ENCODE data around the gene SNAP29. TPM values are rescaled to one million over a fixed set of nuclear protein-coding genes. Genes with fewer than 3 reads are reported as not detected.
"Not testable (repeated sequence)": the region's sequence is repeated elsewhere in the genome, so short reads cannot be mapped to it uniquely, and the experiment has no call there.

SNAP29 gene
- 24.6 and 27.7 TPM in 2 replicates for total RNA-seq

GRCh38 chr22:20858615-20859416 is at the start of gene SNAP29, which contains the start of gene PI4KA:
Gene SNAP29, plus strand, starts transcription at chr22:20859007. Its CDS starts 104 bp downstream, at chr22:20859111.
Gene PI4KA, minus strand, starts transcription at chr22:20858811. Its CDS starts 86 bp downstream, at chr22:20858725.
- intact Hi-C loops (cut with micrococcal nuclease): loop anchor here (1.0 to 10.0 kb wide), 7 partner anchors 57 to 350 kb away; no protein-coding TSS in a partner anchor
- peaks cover 2% of the 10 kb centered on the region for H3K27me3 Mint-ChIP-seq (ENCODE audit: insufficient read depth)
- DNase-seq (ENCODE audit: low spot score): peak; percentile 97
- no peaks in the 10 kb centered on the region for H3K9me3 Mint-ChIP-seq
- H3K36me3 Mint-ChIP-seq (ENCODE audit: low read depth): peaks cover 15% of the 10 kb centered on the region
- peak within 1 kb of the TSS; percentile 85 for H3K4me3 Mint-ChIP-seq
- peak within 1 kb of the TSS; percentile 88 for H3K27ac Mint-ChIP-seq
- H3K4me1 Mint-ChIP-seq (ENCODE audit: low read depth): peaks cover 51% of the 10 kb centered on the region

DNA sequence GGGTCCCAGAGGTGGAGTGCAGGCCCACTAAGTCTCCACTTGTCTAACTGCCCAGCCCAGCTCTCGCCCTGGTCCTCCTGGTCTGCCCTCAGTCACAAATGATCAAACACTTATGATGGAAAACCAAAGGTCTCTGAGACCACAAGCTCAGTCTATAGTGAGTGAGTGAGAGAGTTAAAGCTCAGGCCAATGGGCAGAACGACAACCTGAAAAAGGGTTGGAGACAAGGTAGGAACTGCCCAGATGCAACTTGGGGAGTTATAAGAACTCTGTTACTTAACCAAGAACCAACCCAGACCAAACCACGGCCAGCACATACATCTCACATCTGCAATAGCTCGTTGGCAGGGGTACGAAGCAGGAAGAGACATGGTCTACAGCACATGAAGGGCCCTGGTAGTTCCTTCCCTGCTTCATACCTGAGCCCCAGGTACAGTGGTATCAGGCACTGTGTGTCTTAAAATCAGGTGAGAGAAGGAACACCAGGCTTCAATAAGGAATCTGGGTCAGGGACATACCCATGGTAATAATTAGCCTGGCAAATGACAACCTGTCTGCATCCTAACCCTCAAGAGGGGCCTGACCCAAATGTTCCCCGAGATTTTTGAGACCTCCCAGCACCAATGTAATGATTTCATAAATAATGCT is 49.1 kb upstream of the SNAP29 start:
- H3K9me3 Mint-ChIP-seq: no peaks in the 10 kb centered on the region
- H3K4me1 Mint-ChIP-seq (ENCODE audit: low read depth): peaks cover 15% of the 10 kb centered on the region
- no peak overlapping the region for H3K4me3 Mint-ChIP-seq
- no peaks in the 10 kb centered on the region for H3K27me3 Mint-ChIP-seq (ENCODE audit: insufficient read depth)
- no peak for DNase-seq (ENCODE audit: low spot score)
- H3K27ac Mint-ChIP-seq: no peak overlapping the region
- intact Hi-C loops (cut with micrococcal nuclease): no loop called here
- peaks cover 44% of the 10 kb centered on the region for H3K36me3 Mint-ChIP-seq (ENCODE audit: low read depth)

DNA sequence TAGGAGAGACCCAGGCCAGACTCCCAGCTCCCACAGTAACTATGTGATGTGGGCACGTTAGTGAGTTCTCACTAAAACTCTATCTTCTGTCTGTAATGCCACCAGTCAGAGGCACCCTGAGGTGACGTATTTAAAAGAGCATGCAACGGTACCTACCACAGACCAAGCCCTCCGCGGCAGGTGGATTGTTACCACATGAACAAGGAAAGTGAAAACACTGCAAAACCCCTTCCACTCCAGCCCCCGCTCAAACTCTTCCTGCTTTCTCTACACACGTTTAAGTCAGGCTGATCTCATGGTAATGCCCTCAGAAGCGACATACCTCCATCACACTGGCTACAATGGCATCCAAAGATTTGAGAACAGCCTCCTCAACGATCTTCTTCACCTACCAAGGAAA is 48.2 kb upstream of the SNAP29 start:
- Mint-ChIP-seq H3K4me3 (no peak overlapping the region), H3K27me3 (ENCODE audit: insufficient read depth) (no peaks in the 10 kb centered on the region), H3K4me1 (ENCODE audit: low read depth) (peaks cover 15% of the 10 kb centered on the region), H3K36me3 (ENCODE audit: low read depth) (peaks cover 40% of the 10 kb centered on the region), H3K9me3 (no peaks in the 10 kb centered on the region), H3K27ac (no peak overlapping the region)
- intact Hi-C loops (cut with micrococcal nuclease): no loop called here
- no peak for DNase-seq (ENCODE audit: low spot score)

GRCh38 chr22:20811171-20811570 is 47.6 kb upstream of the SNAP29 start:
- Mint-ChIP-seq H3K27ac (peak overlapping the region; percentile 47), H3K36me3 (ENCODE audit: low read depth) (peaks cover 38% of the 10 kb centered on the region), H3K4me1 (ENCODE audit: low read depth) (peaks cover 15% of the 10 kb centered on the region), H3K27me3 (ENCODE audit: insufficient read depth) (no peaks in the 10 kb centered on the region), H3K9me3 (no peaks in the 10 kb centered on the region), H3K4me3 (no peak overlapping the region)
- intact Hi-C loops (cut with micrococcal nuclease): no loop called here
- DNase-seq (ENCODE audit: low spot score): no peak

GRCh38 chr22:20811971-20812660 is 46.7 kb upstream of the SNAP29 start:
- peaks cover 42% of the 10 kb centered on the region for H3K36me3 Mint-ChIP-seq (ENCODE audit: low read depth)
- H3K9me3 Mint-ChIP-seq: no peaks in the 10 kb centered on the region
- no peaks in the 10 kb centered on the region for H3K27me3 Mint-ChIP-seq (ENCODE audit: insufficient read depth)
- no peak overlapping the region for H3K27ac Mint-ChIP-seq
- no peak for DNase-seq (ENCODE audit: low spot score)
- no peak overlapping the region for H3K4me3 Mint-ChIP-seq
- peaks cover 15% of the 10 kb centered on the region for H3K4me1 Mint-ChIP-seq (ENCODE audit: low read depth)
- intact Hi-C loops (cut with micrococcal nuclease): no loop called here

DNA sequence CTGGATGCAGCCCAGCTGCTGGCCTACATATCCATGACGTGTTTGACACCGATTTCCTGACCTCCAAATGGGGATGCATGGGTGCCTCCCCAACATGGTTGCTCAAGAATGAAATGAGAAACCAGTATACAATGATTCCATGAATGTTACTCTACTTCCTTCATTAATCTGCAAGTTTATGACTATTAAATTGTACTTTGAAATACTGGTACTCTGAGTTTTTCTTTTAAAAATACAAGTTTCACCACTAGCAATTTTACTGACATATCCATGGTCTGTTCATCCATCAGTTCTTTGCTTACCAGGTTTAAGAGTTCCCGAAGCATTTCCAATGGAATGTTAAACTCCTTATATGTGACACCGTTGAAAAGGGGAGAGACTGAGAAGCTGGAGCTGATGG is 45.8 kb upstream of the SNAP29 start:
- Mint-ChIP-seq H3K4me1 (ENCODE audit: low read depth) (peaks cover 15% of the 10 kb centered on the region), H3K4me3 (no peak overlapping the region), H3K27me3 (ENCODE audit: insufficient read depth) (no peaks in the 10 kb centered on the region), H3K9me3 (no peaks in the 10 kb centered on the region), H3K36me3 (ENCODE audit: low read depth) (peaks cover 38% of the 10 kb centered on the region), H3K27ac (no peak overlapping the region)
- intact Hi-C loops (cut with micrococcal nuclease): no loop called here
- DNase-seq (ENCODE audit: low spot score): no peak

DNA sequence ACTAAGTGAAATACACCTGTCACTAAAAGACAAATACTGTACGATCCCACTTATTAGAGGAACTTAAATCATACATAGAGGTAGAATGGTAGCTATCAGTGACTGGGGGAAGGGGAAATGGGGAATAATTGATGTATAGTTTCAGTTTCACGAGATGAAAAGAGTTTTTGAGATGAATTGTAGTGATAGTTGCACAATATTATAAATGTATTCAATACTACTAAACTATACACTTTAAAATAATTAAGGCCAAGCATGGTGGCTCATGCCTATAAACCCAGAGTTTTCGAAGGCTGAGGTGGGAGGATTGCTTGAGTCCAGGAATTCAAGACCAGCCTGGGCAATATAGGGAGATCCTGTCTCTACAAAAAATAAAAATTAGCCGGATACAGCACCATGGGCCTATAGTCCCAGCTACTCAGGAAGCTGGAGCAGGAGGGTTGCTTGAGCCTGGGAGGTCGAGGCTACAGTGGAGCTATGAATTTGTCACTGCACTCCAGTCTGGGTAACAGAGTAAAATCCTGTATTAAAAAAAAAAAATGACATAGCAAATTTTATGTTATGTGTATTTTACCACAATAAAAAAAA is 44.5 kb upstream of the SNAP29 start:
- intact Hi-C loops (cut with micrococcal nuclease): no loop called here
- Mint-ChIP-seq H3K4me1 (ENCODE audit: low read depth) (peaks cover 15% of the 10 kb centered on the region), H3K4me3 (no peak overlapping the region), H3K27me3 (ENCODE audit: insufficient read depth) (no peaks in the 10 kb centered on the region), H3K9me3 (no peaks in the 10 kb centered on the region), H3K27ac (no peak overlapping the region), H3K36me3 (ENCODE audit: low read depth) (peaks cover 43% of the 10 kb centered on the region)
- DNase-seq (ENCODE audit: low spot score): no peak

- Mint-ChIP-seq H3K36me3 (ENCODE audit: low read depth) (peaks cover 47% of the 10 kb centered on the region), H3K27me3 (ENCODE audit: insufficient read depth) (no peaks in the 10 kb centered on the region), H3K4me1 (ENCODE audit: low read depth) (peaks cover 12% of the 10 kb centered on the region), H3K9me3 (no peaks in the 10 kb centered on the region), H3K4me3 (no peak overlapping the region), H3K27ac (no peak overlapping the region)
- intact Hi-C loops (cut with micrococcal nuclease): no loop called here
- no peak for DNase-seq (ENCODE audit: low spot score)
Observed at GRCh38 chr22:20815477-20816050, 43.2 kb upstream of the SNAP29 start.

DNA sequence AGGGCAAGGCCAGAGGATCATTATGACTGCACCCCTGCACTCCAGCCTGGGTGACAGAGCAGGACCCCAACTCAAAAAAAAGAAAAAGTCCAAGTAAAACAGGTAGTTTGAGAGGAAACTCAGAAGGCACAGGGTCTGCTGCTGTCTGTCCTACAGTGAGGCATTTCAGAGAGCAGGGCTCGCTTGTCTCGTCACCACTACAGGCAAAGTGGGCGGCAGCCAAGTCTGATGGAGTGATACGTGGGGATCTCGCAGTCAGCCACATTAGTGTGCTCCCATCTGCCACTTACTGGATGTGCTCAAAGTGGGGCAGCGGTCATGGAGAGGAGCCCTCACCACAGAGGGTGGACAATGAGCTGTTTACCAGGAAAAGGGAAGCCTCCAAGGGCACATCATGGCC is 42.2 kb upstream of the SNAP29 start:
- Mint-ChIP-seq H3K4me3 (no peak overlapping the region), H3K9me3 (no peaks in the 10 kb centered on the region), H3K4me1 (ENCODE audit: low read depth) (peaks cover 2% of the 10 kb centered on the region), H3K36me3 (ENCODE audit: low read depth) (peaks cover 38% of the 10 kb centered on the region), H3K27ac (no peak overlapping the region), H3K27me3 (ENCODE audit: insufficient read depth) (no peaks in the 10 kb centered on the region)
- DNase-seq (ENCODE audit: low spot score): no peak
- intact Hi-C loops (cut with micrococcal nuclease): no loop called here

DNA sequence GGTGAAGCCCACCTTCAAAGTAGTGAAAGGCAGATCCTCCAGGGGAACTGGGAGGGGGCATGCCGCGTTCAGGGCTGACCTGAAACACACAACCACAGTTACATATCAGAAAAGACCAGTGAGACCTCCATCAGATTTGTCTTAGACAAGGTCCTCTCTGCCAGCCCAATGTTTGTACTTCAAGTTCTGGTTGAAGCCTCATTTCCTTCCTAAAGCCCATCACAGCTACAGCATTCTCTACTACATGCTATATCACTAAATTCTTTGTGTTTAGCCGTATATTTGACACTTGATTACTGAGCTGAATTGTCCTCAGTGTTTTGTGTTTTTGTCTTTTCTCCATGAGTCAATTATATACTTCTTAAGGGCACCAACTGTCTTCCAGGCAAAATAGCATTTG is 40.3 kb upstream of the SNAP29 start:
- Mint-ChIP-seq H3K9me3 (no peaks in the 10 kb centered on the region), H3K27ac (no peak overlapping the region), H3K36me3 (ENCODE audit: low read depth) (peaks cover 31% of the 10 kb centered on the region), H3K4me1 (ENCODE audit: low read depth) (no peaks in the 10 kb centered on the region), H3K27me3 (ENCODE audit: insufficient read depth) (no peaks in the 10 kb centered on the region), H3K4me3 (no peak overlapping the region)
- no peak for DNase-seq (ENCODE audit: low spot score)
- intact Hi-C loops (cut with micrococcal nuclease): no loop called here

DNA sequence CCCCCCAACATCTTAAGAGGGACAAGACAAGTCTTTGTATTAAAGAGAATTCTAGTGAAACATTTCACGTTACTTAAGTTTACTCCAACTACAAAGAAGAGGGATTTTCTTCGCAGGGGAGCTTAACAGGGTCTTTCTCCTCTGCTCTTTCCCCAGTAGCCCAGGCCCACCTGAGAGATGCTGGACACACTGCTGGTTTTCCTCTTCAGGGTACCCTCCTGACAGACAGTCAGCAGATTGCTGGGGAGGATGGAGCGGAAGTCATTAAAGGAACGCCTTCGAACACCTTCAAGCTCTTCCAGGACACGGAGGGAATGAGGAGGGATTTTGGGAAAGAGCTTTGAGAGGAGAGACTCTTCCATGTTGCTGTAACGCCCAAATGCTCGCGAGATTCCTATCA is 39.3 kb upstream of the SNAP29 start:
- H3K4me1 Mint-ChIP-seq (ENCODE audit: low read depth): no peaks in the 10 kb centered on the region
- no peaks in the 10 kb centered on the region for H3K9me3 Mint-ChIP-seq
- no peak overlapping the region for H3K4me3 Mint-ChIP-seq
- no peak for DNase-seq (ENCODE audit: low spot score)
- H3K27me3 Mint-ChIP-seq (ENCODE audit: insufficient read depth): no peaks in the 10 kb centered on the region
- intact Hi-C loops (cut with micrococcal nuclease): no loop called here
- H3K36me3 Mint-ChIP-seq (ENCODE audit: low read depth): peaks cover 32% of the 10 kb centered on the region
- H3K27ac Mint-ChIP-seq: no peak overlapping the region

- not testable (repeated sequence) for H3K9me3 Mint-ChIP-seq
Observed at GRCh38 chr22:20821717-20822239, 37.0 kb upstream of the SNAP29 start.

More at GRCh38 chr22:20821717-20822239, 37.0 kb upstream of the SNAP29 start:
- DNase-seq (ENCODE audit: low spot score); intact Hi-C loops (cut with micrococcal nuclease); H3K27ac Mint-ChIP-seq; H3K4me3 Mint-ChIP-seq; H3K4me1 Mint-ChIP-seq (ENCODE audit: low read depth); H3K27me3 Mint-ChIP-seq (ENCODE audit: insufficient read depth): not testable (repeated sequence)
- peaks cover 26% of the 10 kb centered on the region for H3K36me3 Mint-ChIP-seq (ENCODE audit: low read depth)
